Natural killer cell (primary cell): Measurements from ENCODE around the gene TRIM54. TPM values are rescaled to one million over a fixed set of nuclear protein-coding genes. Genes with fewer than 3 reads are reported as not detected.
"Not testable (repeated sequence)": the region's sequence is repeated elsewhere in the genome, so short reads cannot be mapped to it uniquely, and the experiment has no call there.

Experiments
- ATAC-seq, 3 donors: fragments of 150-1000 bp in 2 of 3; fragments of 200-7000 bp in 1 of 3; cut with Tn5 transposase; 1 replicate in 1 of 3; 2 replicates in 2 of 3; pipeline ENCODE4 v1.10.0; 2021; ENCODE audit warnings: mild to moderate bottlenecking in 2 of 3, moderate library complexity in 2 of 3
- DNase-seq, 2 donors: peaks; one replicate each; pipeline versions ENCODE4 v3.0.0 to v3.0.0-alpha.2; 2013 to 2021; ENCODE audit warnings: mixed read lengths in 1 of 2
- H3K27ac ChIP-seq: one replicate; pipeline ENCODE4 v1.5.1; 2013; ENCODE audit warnings: mild to moderate bottlenecking, low read length
- H3K27me3 ChIP-seq: one replicate; pipeline ENCODE4 v1.6.1; 2013; ENCODE audit warnings: low read length; ENCODE audit not compliant: control insufficient read depth, insufficient read depth
- H3K36me3 ChIP-seq: one replicate; pipeline ENCODE4 v1.6.1; 2013; ENCODE audit warnings: low read length; ENCODE audit not compliant: control insufficient read depth, insufficient read depth
- H3K4me1 ChIP-seq: one replicate; pipeline ENCODE4 v1.6.1; 2013; ENCODE audit warnings: low read length; ENCODE audit not compliant: control insufficient read depth, insufficient read depth
- H3K4me3 ChIP-seq: one replicate; pipeline ENCODE4 v1.5.1; 2013; ENCODE audit warnings: low read length
- H3K9me3 ChIP-seq: one replicate; pipeline ENCODE4 v1.6.1; 2013; ENCODE audit warnings: low read length; ENCODE audit not compliant: control insufficient read depth, insufficient read depth
- H3K27ac Mint-ChIP-seq, 2 donors: one replicate each; pipeline ENCODE4 v1.8.0; 2022; ENCODE audit warnings: mild to moderate bottlenecking in 2 of 2, mixed read lengths in 2 of 2, moderate library complexity in 1 of 2
- H3K27me3 Mint-ChIP-seq, 2 donors: one replicate each; pipeline ENCODE4 v1.8.0; 2022; ENCODE audit warnings: low read depth in 2 of 2, mixed read lengths in 2 of 2
- H3K36me3 Mint-ChIP-seq: one replicate; pipeline ENCODE4 v1.8.0; 2022; ENCODE audit warnings: mixed read lengths
- H3K4me1 Mint-ChIP-seq, 2 donors: one replicate each; pipeline ENCODE4 v1.8.0; 2022; ENCODE audit warnings: mixed read lengths in 2 of 2
- H3K4me3 Mint-ChIP-seq: one replicate; pipeline ENCODE4 v1.8.0; 2022; ENCODE audit warnings: mild to moderate bottlenecking, moderate library complexity, mixed read lengths
- H3K9me3 Mint-ChIP-seq, 2 donors: one replicate each; pipeline ENCODE4 v1.8.0; 2022; ENCODE audit warnings: mixed read lengths in 2 of 2
- CTCF ChIP-seq: fragments of 200-600 bp; IDR thresholded peaks from one replicate; pipeline ENCODE4 v1.8.0; 2022; ENCODE audit warnings: antibody characterized with exemption
- WGBS: methylation state at CpG from one replicate; pipeline ENCODE4 v1.1.7; 2013; ENCODE audit warnings: missing lambda C conversion rate; ENCODE audit not compliant: insufficient coverage; 5-methylcytosine and 5-hydroxymethylcytosine counted together
- intact Hi-C: fragments of 100-400 bp; cut with micrococcal nuclease; formaldehyde crosslinking; loops from one replicate; pipeline ENCODE4 v1.14.2; 2022
- total RNA-seq, 4 donors: library from RNA; stranded (reverse); fragments of 120-200 nt in 1 of 4; gene quantifications; one replicate each; pipeline versions ENCODE4 v1.2.3 to v1.2.4, GENCODE V29; 2013 to 2022

TRIM54 gene
- total RNA-seq, 3 donors from 2014 or later (not counting 1 experiment from before 2014, with no cell fraction given): 0.18 to 0.21 TPM; not detected in 1

- no peak for ATAC-seq
- Histone ChIP-seq H3K27me3 (no peaks in the 10 kb centered on the region), H3K9me3 (no peaks in the 10 kb centered on the region), H3K4me1 (no peaks in the 10 kb centered on the region), H3K36me3 (no peaks in the 10 kb centered on the region), H3K27ac (no peak overlapping the region), H3K4me3 (no peak overlapping the region)
- Mint-ChIP-seq H3K27ac (no peak overlapping the region), H3K4me1 (no peaks in the 10 kb centered on the region), H3K36me3 (no peaks in the 10 kb centered on the region), H3K4me3 (no peak overlapping the region), H3K9me3 (no peaks in the 10 kb centered on the region), H3K27me3 (peaks cover 13 to 15% of the 10 kb centered on the region in 2 donors)
- DNase-seq: no peak
- intact Hi-C loops: no loop called here
- 92% methylated on average over 8 of the region's 11 CpGs for WGBS
- no peak for TF ChIP-seq CTCF
Measured at GRCh38 chr2:27271631-27272340, 10.4 kb upstream of the TRIM54 start.

DNA sequence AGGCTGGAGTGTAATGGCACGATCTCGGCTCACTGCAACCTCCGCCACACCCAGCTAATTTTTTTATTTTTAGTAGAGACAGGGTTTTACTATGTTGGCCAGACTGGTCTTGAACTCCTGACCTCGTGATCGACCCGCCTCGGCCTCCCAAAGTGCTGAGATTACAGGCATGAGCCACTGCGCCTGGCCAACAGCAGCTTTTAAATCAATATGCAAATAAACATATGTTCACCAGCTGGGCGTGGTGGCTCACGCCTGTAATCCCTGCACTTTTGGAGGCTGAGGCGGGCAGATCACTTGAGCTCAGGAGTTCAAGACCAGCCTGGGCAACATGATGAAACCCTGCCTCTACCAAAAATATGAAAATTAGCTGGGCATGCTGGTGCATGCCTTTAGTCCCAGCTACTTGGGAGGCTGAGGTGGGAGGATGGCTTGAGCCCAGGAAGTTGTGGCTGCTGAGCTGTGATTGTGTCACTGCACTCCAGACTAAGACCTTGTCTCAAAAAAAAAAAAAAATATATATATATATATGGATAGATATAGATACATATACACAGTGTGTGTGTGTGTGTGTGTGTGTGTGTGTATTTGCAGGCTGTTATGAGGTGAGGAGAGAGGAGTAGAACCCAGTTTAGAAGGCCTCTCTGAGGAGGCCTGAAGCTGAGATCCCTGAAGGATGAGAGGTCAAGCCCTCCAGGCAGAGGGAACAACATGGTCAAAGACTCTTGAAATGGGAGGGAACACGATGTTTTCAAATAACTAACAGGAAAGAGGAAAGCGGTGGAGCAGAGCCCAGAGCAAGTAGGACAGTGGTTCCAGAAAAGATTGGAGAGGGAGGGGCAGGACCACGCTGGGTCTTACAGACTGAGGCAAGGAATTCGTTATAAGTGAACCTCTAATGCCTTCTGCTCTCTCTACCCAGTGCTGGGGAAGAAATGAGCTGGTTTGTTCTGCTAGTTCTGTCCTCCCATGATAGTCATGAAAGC, 9.4 kb upstream of the TRIM54 start:
- WGBS: 89% methylated on average over 15 of the region's 15 CpGs
- H3K9me3 Mint-ChIP-seq, H3K36me3 Mint-ChIP-seq, H3K9me3 ChIP-seq, H3K36me3 ChIP-seq, H3K4me1 ChIP-seq, H3K27ac ChIP-seq, H3K4me3 Mint-ChIP-seq, H3K27me3 ChIP-seq, ATAC-seq, H3K27ac Mint-ChIP-seq, DNase-seq, intact Hi-C loops, H3K4me3 ChIP-seq, H3K4me1 Mint-ChIP-seq: not testable (repeated sequence)
- H3K27me3 Mint-ChIP-seq: peaks cover 17 to 21% of the 10 kb centered on the region in 2 donors

DNA sequence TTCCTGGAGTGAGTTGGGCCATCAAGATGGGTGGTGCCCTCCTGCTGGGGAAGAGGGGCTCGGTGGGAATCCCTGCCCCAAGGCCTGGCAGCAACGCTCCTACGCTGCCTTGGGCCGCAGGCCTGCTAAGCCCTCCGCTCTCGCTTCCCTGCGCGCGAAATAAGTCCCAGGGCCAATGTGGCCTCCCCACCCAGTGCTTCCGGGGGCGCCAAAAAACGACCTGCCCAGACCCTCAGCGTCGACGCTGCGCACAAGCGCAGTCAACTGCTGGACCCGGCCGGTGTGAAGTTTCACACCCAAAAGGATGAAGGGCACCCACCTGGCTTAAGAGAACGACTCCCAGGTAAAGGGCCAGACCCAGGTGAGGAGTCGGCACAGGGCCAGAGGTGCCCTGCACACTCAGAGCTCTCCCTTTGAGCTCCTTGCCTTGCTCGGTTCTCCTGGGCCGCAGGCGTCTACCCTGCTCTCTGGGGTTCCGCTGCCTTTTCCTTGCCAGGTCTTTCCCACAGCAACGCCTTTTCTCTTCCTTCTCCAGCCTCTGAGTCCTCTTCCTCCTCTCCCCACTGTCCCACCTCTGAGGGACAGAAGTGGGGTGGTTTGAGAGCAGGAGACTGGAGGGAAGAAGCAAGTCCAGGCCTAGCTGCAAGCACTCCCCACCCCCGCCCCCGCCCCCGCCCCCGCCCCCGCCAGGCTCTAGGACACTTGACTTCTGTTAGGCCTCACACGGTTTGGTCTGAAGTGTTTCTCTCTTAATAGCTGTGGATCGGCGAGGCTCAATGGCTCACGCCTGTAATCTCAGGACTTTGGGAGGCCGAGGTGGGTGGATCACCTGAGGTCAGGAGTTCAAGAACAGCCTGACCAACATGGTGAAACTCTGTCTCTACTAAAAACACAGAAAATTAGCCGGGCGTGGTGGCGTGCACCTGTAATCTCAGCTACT, 6.7 kb upstream of the TRIM54 start, which contains the start of gene DNAJC5G:
DNAJC5G (plus strand) TSS at position 223 of the 940 bp plus-strand sequence. CDS start 1,296 bp downstream, outside the sequence.
- H3K4me1 ChIP-seq: no peaks in the 10 kb centered on the region
- Mint-ChIP-seq H3K27me3 (peaks cover 15 to 17% of the 10 kb centered on the region in 2 donors), H3K4me1 (peaks cover 0 to 8% of the 10 kb centered on the region in 2 donors), H3K36me3 (no peaks in the 10 kb centered on the region), H3K4me3 (no peak within 1 kb of the TSS), H3K27ac (no peak within 1 kb of the TSS), H3K9me3 (no peaks in the 10 kb centered on the region)
- intact Hi-C loops: no loop called here
- no peaks in the 10 kb centered on the region for H3K9me3 ChIP-seq
- no peaks in the 10 kb centered on the region for H3K36me3 ChIP-seq
- no peak for TF ChIP-seq CTCF
- H3K27me3 ChIP-seq: no peaks in the 10 kb centered on the region
- no peak for DNase-seq
- no peak for ATAC-seq
- 90% methylated on average over 39 of the region's 39 CpGs for WGBS
- no peak within 1 kb of the TSS for H3K27ac ChIP-seq
- H3K4me3 ChIP-seq: no peak within 1 kb of the TSS
